H1 (cell line): Measurements from ENCODE around the gene ABCC9. TPM values are rescaled to one million over a fixed set of nuclear protein-coding genes. Genes with fewer than 3 reads are reported as not detected.

Experiments used
- CTBP2 ChIP-seq: IDR thresholded peaks from 2 replicates; pipeline ENCODE4 v1.7.0; 2011; ENCODE audit warnings: borderline replicate concordance, mild to moderate bottlenecking, moderate library complexity, mixed read lengths, low read length; ENCODE audit not compliant: insufficient read depth, insufficient read length
- HDAC2 ChIP-seq, 2 experiments: fragments of 300-600 bp in 1 of 2; sonication (generic) in 1 of 2; IDR thresholded peaks; 2 replicates each; pipeline ENCODE4 v1.6.1; 2011 to 2012; ENCODE audit warnings: low read depth in 2 of 2, low read length in 2 of 2, mild to moderate bottlenecking in 2 of 2, moderate library complexity in 2 of 2, borderline replicate concordance in 1 of 2, inconsistent platforms in 1 of 2
- PHF8 ChIP-seq: fragments of 200-600 bp; sonication (generic); conservative IDR thresholded peaks from 2 replicates; pipeline ENCODE4 v1.7.1; 2012; ENCODE audit warnings: low read depth, mild to moderate bottlenecking, inconsistent platforms, low read length, moderate library complexity
- SP4 ChIP-seq: IDR thresholded peaks from 2 replicates; pipeline ENCODE4 v1.6.1; 2012; ENCODE audit warnings: low read length, inconsistent platforms
- ZNF274 ChIP-seq: IDR thresholded peaks from 2 replicates; pipeline ENCODE4 v1.7.0; 2012; ENCODE audit warnings: low read length, borderline replicate concordance; ENCODE audit errors: extremely low read depth
- polyA plus RNA-seq, 7 experiments: library from polyadenylated mRNA; depleted of rRNA in 3 of 7; stranded (reverse) in 5 of 7; unstranded in 2 of 7; fragments of >200 nt in 5 of 7; fragments of 200-250 nt in 2 of 7; gene quantifications; 1 replicate in 5 of 7; 2 replicates in 1 of 7; 4 replicates in 1 of 7; pipeline versions ENCODE4 v1.2.1 to v1.2.3, GENCODE V29; 2011 to 2013; ENCODE audit warnings: missing spikeins in 2 of 7, mixed read lengths in 2 of 7
- total RNA-seq: library from RNA; stranded (reverse); fragmentation: NEBNext Ultra II Directional; extraction: Animal tissue kit (Norgen Biotek cat#: 25700); gene quantifications from 2 replicates; pipeline ENCODE4 v1.2.1, GENCODE V29; 2021
- TF ChIP-seq, protein P1 (sequence below): IDR thresholded peaks from 2 replicates; pipeline ENCODE4 v1.6.1; 2012; ENCODE audit warnings: inconsistent platforms

ABCC9 gene
- total and polyA plus RNA-seq, 2 of the 8 experiments (the other 6 are each of a cell fraction or from before 2014, with no cell fraction given), result under 0.01 TPM; not detected in 1

DNA sequence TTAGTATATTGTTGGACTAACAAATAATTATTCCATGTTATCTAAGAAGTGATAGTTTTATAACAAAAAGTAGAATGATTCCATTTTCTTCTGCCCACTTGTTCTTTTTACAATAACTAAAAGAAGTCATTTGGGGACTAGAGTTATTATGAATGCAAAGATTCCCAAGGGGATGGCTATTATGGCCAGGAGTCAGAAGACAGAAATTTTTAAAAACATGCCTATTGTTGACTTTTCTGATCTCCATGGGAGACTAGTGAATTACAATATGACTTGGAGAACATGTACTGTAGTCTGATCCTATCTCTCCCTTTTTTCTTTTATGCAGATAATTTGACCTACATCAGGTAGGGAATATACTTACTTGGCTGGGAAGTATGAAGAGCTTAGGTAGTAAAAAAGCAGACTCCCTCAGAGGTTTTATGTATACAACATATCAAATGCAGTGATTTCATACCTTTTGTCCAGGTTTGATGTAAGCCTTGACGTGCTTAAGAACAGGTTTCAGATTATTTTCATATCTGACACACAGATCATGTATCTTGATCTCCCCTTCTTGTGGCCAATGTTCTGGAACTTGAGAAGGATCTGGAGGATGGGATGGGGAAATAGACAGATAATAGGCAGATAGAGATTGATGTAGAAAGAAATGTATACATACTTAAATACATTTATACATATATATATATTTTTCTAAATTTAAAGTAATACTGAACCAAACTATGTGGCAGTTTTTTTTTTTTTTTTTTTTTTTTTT, 125.7 kb downstream of the ABCC9 start (continued):
- TF ChIP-seq HDAC2 (IDR thresholded peaks at IDR 0.05; ENCODE audit: borderline replicate concordance in 1 of 2, low read depth in 2 of 2, low read length in 2 of 2), result no peak
- no peak for TF ChIP-seq CTBP2
- no peak for TF ChIP-seq PHF8
- no peak for TF ChIP-seq SP4
- no peak for TF ChIP-seq ZNF274
- TF ChIP-seq, protein P1, sequence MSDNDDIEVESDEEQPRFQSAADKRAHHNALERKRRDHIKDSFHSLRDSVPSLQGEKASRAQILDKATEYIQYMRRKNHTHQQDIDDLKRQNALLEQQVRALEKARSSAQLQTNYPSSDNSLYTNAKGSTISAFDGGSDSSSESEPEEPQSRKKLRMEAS, result no peak
